NCI-H748 treated with DMSO at 0.1 percent for 48 hours (cell line): ENCODE results near the gene MALAT1.

ENCODE experiments used
- DNase-seq: peaks from one replicate; lab custom pipeline; 2025; lab: John Stamatoyannopoulos, UW

Gene MALAT1

GRCh38 chr11:65479184-65480145 is 19.4 kb upstream of the MALAT1 start:
- DNase-seq, result no peak

- no peak for DNase-seq
Measured at GRCh38 chr11:65482306-65482850, 16.5 kb upstream of the MALAT1 start.

GRCh38 chr11:65485920-65486219 is 13.0 kb upstream of the MALAT1 start:
- no peak for DNase-seq

GRCh38 chr11:65486570-65487466 is 12.0 kb upstream of the MALAT1 start:
- DNase-seq, result no peak

GRCh38 chr11:65487467-65488272 is 11.2 kb upstream of the MALAT1 start:
- DNase-seq, result peak; percentile 99

GRCh38 chr11:65488273-65489034 is 10.4 kb upstream of the MALAT1 start:
- DNase-seq, result no peak

- no peak for DNase-seq
Measured at GRCh38 chr11:65489035-65489705, 9.7 kb upstream of the MALAT1 start.

GRCh38 chr11:65489706-65490320 is 9.0 kb upstream of the MALAT1 start:
- no peak for DNase-seq

GRCh38 chr11:65491163-65491465 is 7.7 kb upstream of the MALAT1 start:
- no peak for DNase-seq

GRCh38 chr11:65491614-65492386 is 7.0 kb upstream of the MALAT1 start:
- DNase-seq, result peak; percentile 59

GRCh38 chr11:65492387-65492636 is 6.5 kb upstream of the MALAT1 start:
- DNase-seq, result no peak

- DNase-seq, result no peak
Measured at GRCh38 chr11:65492637-65493366, 6.0 kb upstream of the MALAT1 start.

GRCh38 chr11:65493367-65494176 is 5.3 kb upstream of the MALAT1 start:
- no peak for DNase-seq

GRCh38 chr11:65496304-65497140 is 2.3 kb upstream of the MALAT1 start:
- DNase-seq, result no peak

GRCh38 chr11:65497141-65498041 is 1.5 kb upstream of the MALAT1 start:
- peak; percentile 97 for DNase-seq

GRCh38 chr11:65498042-65498726 is 661 bp upstream of the MALAT1 start:
- peak; percentile 73 for DNase-seq
